ENCODE measurements around the gene HSD17B12.
"Not testable (repeated sequence)": the region's sequence is repeated elsewhere in the genome, so short reads cannot be mapped to it uniquely, and the experiment has no call there.

DNA sequence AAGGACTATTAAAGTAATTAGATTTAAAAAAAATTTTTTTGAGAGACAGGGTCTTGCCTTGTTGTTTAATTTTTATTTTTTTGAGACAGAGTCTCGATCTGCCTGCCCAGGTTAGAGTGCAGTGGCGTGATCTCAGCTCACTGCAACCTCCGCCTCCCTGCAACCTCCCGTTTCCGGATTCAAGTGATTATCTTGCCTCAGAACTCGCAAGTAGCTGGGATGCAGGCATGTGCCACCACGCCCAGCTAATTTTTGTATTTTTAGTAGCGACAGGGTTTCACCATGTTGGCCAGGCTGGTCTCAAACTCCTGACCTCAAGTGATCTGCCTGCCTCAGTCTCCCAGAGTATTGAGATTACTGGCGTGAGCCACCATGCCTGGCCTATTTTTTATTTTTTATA is 17.5 kb upstream of the HSD17B12 start:
- TF ChIP-seq, protein P1, sequence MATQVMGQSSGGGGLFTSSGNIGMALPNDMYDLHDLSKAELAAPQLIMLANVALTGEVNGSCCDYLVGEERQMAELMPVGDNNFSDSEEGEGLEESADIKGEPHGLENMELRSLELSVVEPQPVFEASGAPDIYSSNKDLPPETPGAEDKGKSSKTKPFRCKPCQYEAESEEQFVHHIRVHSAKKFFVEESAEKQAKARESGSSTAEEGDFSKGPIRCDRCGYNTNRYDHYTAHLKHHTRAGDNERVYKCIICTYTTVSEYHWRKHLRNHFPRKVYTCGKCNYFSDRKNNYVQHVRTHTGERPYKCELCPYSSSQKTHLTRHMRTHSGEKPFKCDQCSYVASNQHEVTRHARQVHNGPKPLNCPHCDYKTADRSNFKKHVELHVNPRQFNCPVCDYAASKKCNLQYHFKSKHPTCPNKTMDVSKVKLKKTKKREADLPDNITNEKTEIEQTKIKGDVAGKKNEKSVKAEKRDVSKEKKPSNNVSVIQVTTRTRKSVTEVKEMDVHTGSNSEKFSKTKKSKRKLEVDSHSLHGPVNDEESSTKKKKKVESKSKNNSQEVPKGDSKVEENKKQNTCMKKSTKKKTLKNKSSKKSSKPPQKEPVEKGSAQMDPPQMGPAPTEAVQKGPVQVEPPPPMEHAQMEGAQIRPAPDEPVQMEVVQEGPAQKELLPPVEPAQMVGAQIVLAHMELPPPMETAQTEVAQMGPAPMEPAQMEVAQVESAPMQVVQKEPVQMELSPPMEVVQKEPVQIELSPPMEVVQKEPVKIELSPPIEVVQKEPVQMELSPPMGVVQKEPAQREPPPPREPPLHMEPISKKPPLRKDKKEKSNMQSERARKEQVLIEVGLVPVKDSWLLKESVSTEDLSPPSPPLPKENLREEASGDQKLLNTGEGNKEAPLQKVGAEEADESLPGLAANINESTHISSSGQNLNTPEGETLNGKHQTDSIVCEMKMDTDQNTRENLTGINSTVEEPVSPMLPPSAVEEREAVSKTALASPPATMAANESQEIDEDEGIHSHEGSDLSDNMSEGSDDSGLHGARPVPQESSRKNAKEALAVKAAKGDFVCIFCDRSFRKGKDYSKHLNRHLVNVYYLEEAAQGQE (IDR thresholded peaks at IDR 0.05; ENCODE audit: unreplicated experiment) = not testable (repeated sequence)
- TF ChIP-seq, protein P2, sequence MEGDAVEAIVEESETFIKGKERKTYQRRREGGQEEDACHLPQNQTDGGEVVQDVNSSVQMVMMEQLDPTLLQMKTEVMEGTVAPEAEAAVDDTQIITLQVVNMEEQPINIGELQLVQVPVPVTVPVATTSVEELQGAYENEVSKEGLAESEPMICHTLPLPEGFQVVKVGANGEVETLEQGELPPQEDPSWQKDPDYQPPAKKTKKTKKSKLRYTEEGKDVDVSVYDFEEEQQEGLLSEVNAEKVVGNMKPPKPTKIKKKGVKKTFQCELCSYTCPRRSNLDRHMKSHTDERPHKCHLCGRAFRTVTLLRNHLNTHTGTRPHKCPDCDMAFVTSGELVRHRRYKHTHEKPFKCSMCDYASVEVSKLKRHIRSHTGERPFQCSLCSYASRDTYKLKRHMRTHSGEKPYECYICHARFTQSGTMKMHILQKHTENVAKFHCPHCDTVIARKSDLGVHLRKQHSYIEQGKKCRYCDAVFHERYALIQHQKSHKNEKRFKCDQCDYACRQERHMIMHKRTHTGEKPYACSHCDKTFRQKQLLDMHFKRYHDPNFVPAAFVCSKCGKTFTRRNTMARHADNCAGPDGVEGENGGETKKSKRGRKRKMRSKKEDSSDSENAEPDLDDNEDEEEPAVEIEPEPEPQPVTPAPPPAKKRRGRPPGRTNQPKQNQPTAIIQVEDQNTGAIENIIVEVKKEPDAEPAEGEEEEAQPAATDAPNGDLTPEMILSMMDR (conservative IDR thresholded peaks at IDR 0.05; ENCODE audit: low read depth in 2 of 2) = not testable (repeated sequence)
- TF ChIP-seq EZH2 (IDR thresholded peaks at IDR 0.05; ENCODE audit: low read depth, unreplicated experiment); EZH2phosphoT487 (IDR thresholded peaks at IDR 0.05; ENCODE audit: unreplicated experiment); POLR2AphosphoS5 (IDR thresholded peaks at IDR 0.05; ENCODE audit: low read depth): not testable (repeated sequence)

All from GM23338 (cell line).